HepG2 (cell line): ENCODE results near the gene C10orf143. TPM values are rescaled to one million over a fixed set of nuclear protein-coding genes. Genes with fewer than 3 reads are reported as not detected.

Source experiments
- ERF ChIP-seq: IDR thresholded peaks from 2 replicates; pipeline ENCODE4 v1.6.1; 2018; ENCODE audit warnings: missing biosample characterization, missing genetic modification reagents
- JUND ChIP-seq: sonication (generic); formaldehyde crosslinking; IDR thresholded peaks from 2 replicates; pipeline ENCODE4 v1.8.0; 2022; ENCODE audit warnings: mild to moderate bottlenecking, missing genetic modification reagents
- KDM3A ChIP-seq: IDR thresholded peaks from 2 replicates; pipeline ENCODE4 v1.6.1; 2018; ENCODE audit warnings: low read depth, missing compliant biosample characterization
- KDM5B ChIP-seq: sonication (generic); formaldehyde crosslinking; IDR thresholded peaks from 2 replicates; pipeline ENCODE4 v1.4.0; 2020; ENCODE audit warnings: missing genetic modification reagents, mild to moderate bottlenecking, borderline replicate concordance
- MXD1 ChIP-seq: sonication (generic); formaldehyde crosslinking; IDR thresholded peaks from 2 replicates; pipeline ENCODE4 v1.4.0; 2020; ENCODE audit warnings: mild to moderate bottlenecking, missing genetic modification reagents
- NFE2L1 ChIP-seq: sonication (generic); formaldehyde crosslinking; IDR thresholded peaks from 2 replicates; pipeline ENCODE4 v1.4.0; 2020; ENCODE audit warnings: missing genetic modification reagents, mild to moderate bottlenecking, borderline replicate concordance
- PCBP2 ChIP-seq: fragments of 200-400 bp; formaldehyde crosslinking; optimal IDR thresholded peaks from 2 replicates; pipeline ENCODE3; 2018; ENCODE audit warnings: low read length, low read depth; ENCODE audit not compliant: poor library complexity, severe bottlenecking
- PHB2 ChIP-seq: fragments of 450-650 bp; IDR thresholded peaks from 2 replicates; pipeline ENCODE4 v1.6.1; 2018; ENCODE audit not compliant: partially characterized antibody
- PTBP1 ChIP-seq: fragments of 200-400 bp; formaldehyde crosslinking; IDR thresholded peaks from 2 replicates; pipeline ENCODE4 v1.6.1; 2018; ENCODE audit warnings: low read length, low read depth; ENCODE audit not compliant: poor library complexity, severe bottlenecking
- SMC3 ChIP-seq: IDR thresholded peaks from 2 replicates; pipeline ENCODE4 v1.6.1; 2011; ENCODE audit warnings: low read length, improper control_type of control experiment
- UBTF ChIP-seq: sonication (generic); formaldehyde crosslinking; IDR thresholded peaks from 2 replicates; pipeline ENCODE4 v1.4.0; 2020; ENCODE audit warnings: mild to moderate bottlenecking, missing genetic modification reagents
- ZBTB3 ChIP-seq: sonication (generic); formaldehyde crosslinking; IDR thresholded peaks from 2 replicates; pipeline ENCODE4 v1.4.0; 2020; ENCODE audit warnings: low read depth, mild to moderate bottlenecking, moderate library complexity, missing genetic modification reagents, borderline replicate concordance
- ZNF557 ChIP-seq: sonication (generic); formaldehyde crosslinking; IDR thresholded peaks from 2 replicates; pipeline ENCODE4 v1.4.0; 2020; ENCODE audit warnings: missing genetic modification reagents
- ZSCAN29 ChIP-seq: sonication (generic); formaldehyde crosslinking; conservative IDR thresholded peaks from 2 replicates; pipeline ENCODE4 v1.4.0; 2020; ENCODE audit warnings: mild to moderate bottlenecking, missing genetic modification reagents
- polyA plus RNA-seq, 8 experiments: library from polyadenylated mRNA; depleted of rRNA in 3 of 8; stranded (reverse) in 7 of 8; unstranded in 1 of 8; fragments of >200 nt; fragmentation: Illumina TruSeq in 4 of 8; extraction: Trizol in 4 of 8; gene quantifications; 2 replicates each; pipeline versions ENCODE4 v1.2.1 to v1.2.3, GENCODE V29; 2011 to 2016; ENCODE audit warnings: low read depth in 4 of 8, missing spikeins in 1 of 8, mixed read lengths in 1 of 8; ENCODE audit not compliant: insufficient read depth in 1 of 8
- total RNA-seq, 5 experiments: library from RNA; depleted of rRNA; stranded (reverse); fragments of >200 nt; fragmentation: Illumina TruSeq; extraction: Trizol; gene quantifications; 2 replicates each; pipeline ENCODE4 v1.2.3, GENCODE V29; 2016; ENCODE audit warnings: low read depth in 1 of 5
- TF ChIP-seq, protein P1 (sequence below): sonication (generic); formaldehyde crosslinking; IDR thresholded peaks from 2 replicates; pipeline ENCODE4 v1.4.0; 2020; ENCODE audit warnings: mild to moderate bottlenecking, missing genetic modification reagents, borderline replicate concordance
- TF ChIP-seq, protein P2 (sequence below): sonication (generic); formaldehyde crosslinking; IDR thresholded peaks from 2 replicates; pipeline ENCODE4 v1.4.0; 2020; ENCODE audit warnings: missing genetic modification reagents
- TF ChIP-seq, protein P3 (sequence below): sonication (generic); formaldehyde crosslinking; IDR thresholded peaks from 2 replicates; pipeline ENCODE4 v1.8.0; 2022; ENCODE audit warnings: missing genetic modification reagents, low read depth, mild to moderate bottlenecking, borderline replicate concordance

C10orf143 gene
- total and polyA plus RNA-seq, 2 of the 13 experiments (the other 11 are each of a cell fraction or from before 2014, with no cell fraction given) = 0.21 to 0.91 TPM

GRCh38 chr10:130136226-130137089 is 25.8 kb upstream of the C10orf143 start, which contains the start of gene GLRX3 (continued):
- TF ChIP-seq SMC3 = no peak
- TF ChIP-seq, protein P1, sequence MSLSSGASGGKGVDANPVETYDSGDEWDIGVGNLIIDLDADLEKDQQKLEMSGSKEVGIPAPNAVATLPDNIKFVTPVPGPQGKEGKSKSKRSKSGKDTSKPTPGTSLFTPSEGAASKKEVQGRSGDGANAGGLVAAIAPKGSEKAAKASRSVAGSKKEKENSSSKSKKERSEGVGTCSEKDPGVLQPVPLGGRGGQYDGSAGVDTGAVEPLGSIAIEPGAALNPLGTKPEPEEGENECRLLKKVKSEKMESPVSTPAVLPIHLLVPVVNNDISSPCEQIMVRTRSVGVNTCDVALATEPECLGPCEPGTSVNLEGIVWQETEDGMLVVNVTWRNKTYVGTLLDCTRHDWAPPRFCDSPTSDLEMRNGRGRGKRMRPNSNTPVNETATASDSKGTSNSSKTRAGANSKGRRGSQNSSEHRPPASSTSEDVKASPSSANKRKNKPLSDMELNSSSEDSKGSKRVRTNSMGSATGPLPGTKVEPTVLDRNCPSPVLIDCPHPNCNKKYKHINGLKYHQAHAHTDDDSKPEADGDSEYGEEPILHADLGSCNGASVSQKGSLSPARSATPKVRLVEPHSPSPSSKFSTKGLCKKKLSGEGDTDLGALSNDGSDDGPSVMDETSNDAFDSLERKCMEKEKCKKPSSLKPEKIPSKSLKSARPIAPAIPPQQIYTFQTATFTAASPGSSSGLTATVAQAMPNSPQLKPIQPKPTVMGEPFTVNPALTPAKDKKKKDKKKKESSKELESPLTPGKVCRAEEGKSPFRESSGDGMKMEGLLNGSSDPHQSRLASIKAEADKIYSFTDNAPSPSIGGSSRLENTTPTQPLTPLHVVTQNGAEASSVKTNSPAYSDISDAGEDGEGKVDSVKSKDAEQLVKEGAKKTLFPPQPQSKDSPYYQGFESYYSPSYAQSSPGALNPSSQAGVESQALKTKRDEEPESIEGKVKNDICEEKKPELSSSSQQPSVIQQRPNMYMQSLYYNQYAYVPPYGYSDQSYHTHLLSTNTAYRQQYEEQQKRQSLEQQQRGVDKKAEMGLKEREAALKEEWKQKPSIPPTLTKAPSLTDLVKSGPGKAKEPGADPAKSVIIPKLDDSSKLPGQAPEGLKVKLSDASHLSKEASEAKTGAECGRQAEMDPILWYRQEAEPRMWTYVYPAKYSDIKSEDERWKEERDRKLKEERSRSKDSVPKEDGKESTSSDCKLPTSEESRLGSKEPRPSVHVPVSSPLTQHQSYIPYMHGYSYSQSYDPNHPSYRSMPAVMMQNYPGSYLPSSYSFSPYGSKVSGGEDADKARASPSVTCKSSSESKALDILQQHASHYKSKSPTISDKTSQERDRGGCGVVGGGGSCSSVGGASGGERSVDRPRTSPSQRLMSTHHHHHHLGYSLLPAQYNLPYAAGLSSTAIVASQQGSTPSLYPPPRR (CRISPR knock-in tag) = no peak
- no peak for TF ChIP-seq ZSCAN29 (CRISPR knock-in tag)
- TF ChIP-seq NFE2L1 (CRISPR knock-in tag) = no peak
- no peak for TF ChIP-seq KDM3A
- TF ChIP-seq JUND (CRISPR knock-in tag) = no peak
- TF ChIP-seq PHB2 = no peak
- TF ChIP-seq KDM5B (CRISPR knock-in tag) = peak; percentile 48; the same call in 1 of the 2 replicates
- TF ChIP-seq ERF = peak; percentile 53
- no peak for TF ChIP-seq ZBTB3 (CRISPR knock-in tag)
- TF ChIP-seq, protein P2, sequence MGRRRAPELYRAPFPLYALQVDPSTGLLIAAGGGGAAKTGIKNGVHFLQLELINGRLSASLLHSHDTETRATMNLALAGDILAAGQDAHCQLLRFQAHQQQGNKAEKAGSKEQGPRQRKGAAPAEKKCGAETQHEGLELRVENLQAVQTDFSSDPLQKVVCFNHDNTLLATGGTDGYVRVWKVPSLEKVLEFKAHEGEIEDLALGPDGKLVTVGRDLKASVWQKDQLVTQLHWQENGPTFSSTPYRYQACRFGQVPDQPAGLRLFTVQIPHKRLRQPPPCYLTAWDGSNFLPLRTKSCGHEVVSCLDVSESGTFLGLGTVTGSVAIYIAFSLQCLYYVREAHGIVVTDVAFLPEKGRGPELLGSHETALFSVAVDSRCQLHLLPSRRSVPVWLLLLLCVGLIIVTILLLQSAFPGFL (CRISPR knock-in tag) = no peak
- TF ChIP-seq, protein P3, sequence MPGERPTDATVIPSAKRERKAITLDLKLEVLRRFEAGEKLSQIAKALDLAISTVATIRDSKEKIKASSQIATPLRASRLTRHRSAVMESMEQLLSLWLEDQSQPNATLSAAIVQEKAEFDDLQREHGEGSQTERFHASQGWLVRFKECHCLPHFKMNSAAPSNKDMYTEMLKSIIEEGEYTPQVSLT = no peak
- no peak for TF ChIP-seq PTBP1
- TF ChIP-seq MXD1 = peak; percentile 26; the same call in 1 of the 2 replicates
- TF ChIP-seq PCBP2 = no peak
- TF ChIP-seq UBTF = peak; percentile 77
- TF ChIP-seq ZNF557 = no peak
